ENCODE measurements around the gene ZNF324B. TPM values are rescaled to one million over a fixed set of nuclear protein-coding genes. Genes with fewer than 3 reads are reported as not detected.
A peak's percentile ranks its signal among the peaks of the same experiment; 100 is the strongest.
"Not testable (repeated sequence)": the region's sequence is repeated elsewhere in the genome, so short reads cannot be mapped to it uniquely, and the experiment has no call there.

The ZNF324B gene
- total and polyA plus RNA-seq, 7 donors: 2.5 to 8.9 (median 4.5) TPM

DNA sequence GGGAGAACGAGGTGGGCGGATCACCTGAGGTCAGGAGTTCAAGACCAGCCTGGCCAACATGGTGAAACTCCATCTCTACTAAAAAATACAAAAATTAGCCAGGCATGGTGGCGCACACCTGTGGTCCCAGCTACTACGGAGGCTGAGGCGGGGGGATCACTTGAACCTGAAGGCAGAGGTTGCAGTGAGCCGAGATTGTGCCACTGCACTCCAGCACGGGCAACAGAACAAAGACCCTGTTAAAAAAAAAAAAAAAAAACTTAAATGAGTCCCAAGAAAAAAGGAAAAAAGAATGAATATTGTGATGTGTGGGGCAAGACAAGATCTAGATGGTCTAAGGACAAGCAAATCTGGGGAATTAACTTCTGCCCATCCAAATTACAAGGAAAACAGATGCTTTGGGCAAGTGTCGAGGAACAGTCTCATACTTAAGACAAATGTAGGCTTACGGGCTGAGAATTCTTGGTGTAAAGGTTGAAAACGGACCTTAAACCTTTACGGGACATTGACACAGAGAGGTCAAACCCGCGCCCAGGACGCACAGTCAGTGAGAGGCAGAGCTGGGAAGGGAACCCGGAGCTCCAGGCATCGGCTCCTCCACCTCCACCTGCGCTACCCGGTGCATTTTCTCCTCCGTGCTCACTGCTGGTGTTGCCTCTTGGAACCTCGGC lies 14.8 kb downstream of the ZNF324B start:
- H3K4me1 ChIP-seq: peaks cover 10% of the 10 kb centered on the region
- peaks cover 0 to 22% of the 10 kb centered on the region in 2 donors for H3K36me3 ChIP-seq (ENCODE audit: insufficient read depth in 1 of 2, low read depth in 1 of 2)
- no peaks in the 10 kb centered on the region for H3K27me3 ChIP-seq (ENCODE audit: insufficient read depth in 3 of 3, low read length in 2 of 3)
- H3K4me3 ChIP-seq: peak overlapping the region; percentile 86
- TF ChIP-seq, protein P1, sequence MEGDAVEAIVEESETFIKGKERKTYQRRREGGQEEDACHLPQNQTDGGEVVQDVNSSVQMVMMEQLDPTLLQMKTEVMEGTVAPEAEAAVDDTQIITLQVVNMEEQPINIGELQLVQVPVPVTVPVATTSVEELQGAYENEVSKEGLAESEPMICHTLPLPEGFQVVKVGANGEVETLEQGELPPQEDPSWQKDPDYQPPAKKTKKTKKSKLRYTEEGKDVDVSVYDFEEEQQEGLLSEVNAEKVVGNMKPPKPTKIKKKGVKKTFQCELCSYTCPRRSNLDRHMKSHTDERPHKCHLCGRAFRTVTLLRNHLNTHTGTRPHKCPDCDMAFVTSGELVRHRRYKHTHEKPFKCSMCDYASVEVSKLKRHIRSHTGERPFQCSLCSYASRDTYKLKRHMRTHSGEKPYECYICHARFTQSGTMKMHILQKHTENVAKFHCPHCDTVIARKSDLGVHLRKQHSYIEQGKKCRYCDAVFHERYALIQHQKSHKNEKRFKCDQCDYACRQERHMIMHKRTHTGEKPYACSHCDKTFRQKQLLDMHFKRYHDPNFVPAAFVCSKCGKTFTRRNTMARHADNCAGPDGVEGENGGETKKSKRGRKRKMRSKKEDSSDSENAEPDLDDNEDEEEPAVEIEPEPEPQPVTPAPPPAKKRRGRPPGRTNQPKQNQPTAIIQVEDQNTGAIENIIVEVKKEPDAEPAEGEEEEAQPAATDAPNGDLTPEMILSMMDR (IDR thresholded peaks at IDR 0.05): no peak
- peak overlapping the region; percentile 88 for H3K27ac ChIP-seq
- WGBS, 3 donors: 30 to 34% (median 33%) methylated on average over 20 of the region's 20 CpGs
- intact Hi-C loops (cut with DNase I): no loop called here
- peak in 2 of 4 donors; percentile 34 to 50 for ATAC-seq
- no peak for DNase-seq
- no peaks in the 10 kb centered on the region for H3K9me3 ChIP-seq

DNA sequence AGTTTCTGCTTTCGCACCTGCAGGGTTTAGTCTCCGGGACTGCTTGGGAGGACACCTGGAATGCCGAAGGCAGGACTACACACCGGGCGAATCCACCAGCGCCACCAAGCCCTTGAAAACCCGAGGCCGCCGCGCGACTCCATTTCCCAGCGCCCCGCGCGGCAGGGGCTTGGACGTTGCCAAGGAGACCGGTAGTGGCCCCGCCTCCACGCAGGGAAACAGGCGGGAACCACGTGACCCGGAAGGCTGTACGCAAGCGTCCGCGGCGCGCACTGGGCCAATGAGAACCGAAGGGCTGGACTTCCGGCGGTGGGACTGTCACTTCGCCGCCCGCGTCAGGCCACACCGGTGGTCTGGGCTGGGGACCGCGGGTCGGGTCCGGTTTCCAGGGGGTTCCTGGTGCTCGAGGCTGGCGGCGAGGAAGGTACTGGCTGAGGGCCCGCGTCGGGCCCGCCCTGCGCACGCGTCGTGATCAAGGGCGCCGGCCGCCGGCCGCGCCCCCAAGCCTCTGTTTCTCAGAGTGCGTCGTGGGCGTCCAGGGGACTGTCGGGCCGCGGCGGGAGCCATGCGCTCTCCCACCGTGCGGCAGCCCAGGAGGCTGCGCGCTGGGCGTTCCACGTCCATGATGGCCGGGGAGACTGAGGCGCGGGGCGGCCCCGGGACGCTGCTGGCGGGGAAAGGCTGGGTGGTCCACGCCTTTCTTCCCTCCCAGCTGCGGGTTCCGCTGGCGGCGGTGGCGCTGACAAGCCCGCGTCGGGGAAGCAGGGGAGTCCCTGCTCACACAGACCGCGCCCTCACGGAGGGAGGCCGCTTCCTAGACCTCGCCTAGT lies 15.6 kb downstream of the ZNF324B start, which contains the start of gene ZNF324:
Gene ZNF324 (plus strand): TSS at position 321 of the 830 bp plus-strand sequence. CDS start 2,106 bp downstream, outside the sequence.
- DNase-seq: peak; percentile 99
- Histone ChIP-seq H3K9me3 (no peaks in the 10 kb centered on the region), H3K27ac (peak within 1 kb of the TSS; percentile 88), H3K27me3 (ENCODE audit: insufficient read depth in 3 of 3, low read length in 2 of 3) (no peaks in the 10 kb centered on the region), H3K36me3 (ENCODE audit: insufficient read depth in 1 of 2, low read depth in 1 of 2) (peaks cover 0 to 28% of the 10 kb centered on the region in 2 donors), H3K4me3 (peak within 1 kb of the TSS; percentile 86), H3K4me1 (peaks cover 10% of the 10 kb centered on the region)
- intact Hi-C loops (cut with DNase I): no loop called here
- TF ChIP-seq, protein P1 (IDR thresholded peaks at IDR 0.05): no peak
- WGBS, 3 donors: 0% methylated on average over 63 to 92 of the region's 92 CpGs
- peak; percentile 99 to 100 (median 99) for ATAC-seq

DNA sequence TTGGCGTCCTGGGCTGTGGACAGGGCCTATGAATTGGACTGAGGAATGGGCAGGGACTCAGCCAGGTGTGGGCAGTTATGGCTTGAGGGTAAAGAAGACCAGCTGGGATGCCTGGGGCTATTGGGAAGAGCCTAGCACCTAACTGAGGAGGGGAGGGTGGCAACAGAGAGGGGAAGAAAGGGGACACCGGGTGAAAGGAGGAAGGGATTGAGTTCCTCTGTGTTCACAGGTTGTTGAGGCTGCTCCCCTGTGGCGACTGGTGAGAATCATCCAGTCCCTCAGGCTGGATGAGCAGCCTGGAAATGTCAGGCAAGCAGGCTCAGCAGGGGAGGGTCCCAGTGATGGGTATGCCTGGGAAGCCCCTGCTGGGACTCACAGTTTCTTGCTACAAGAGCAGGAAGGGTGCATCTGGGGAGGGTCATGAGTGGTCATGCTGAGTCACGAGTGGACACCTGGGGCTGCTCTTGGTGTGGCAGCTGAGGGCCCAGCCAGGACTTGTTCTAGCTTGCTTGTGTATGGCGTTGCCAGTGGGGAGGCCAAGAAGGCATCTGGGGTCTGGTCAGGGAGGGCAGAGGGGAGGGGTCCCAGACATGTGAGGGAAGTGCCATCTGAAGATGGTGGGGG lies 16.9 kb downstream of the ZNF324B start:
- Histone ChIP-seq H3K27ac (no peak overlapping the region), H3K9me3 (no peaks in the 10 kb centered on the region), H3K27me3 (ENCODE audit: insufficient read depth in 3 of 3, low read length in 2 of 3) (no peaks in the 10 kb centered on the region), H3K36me3 (ENCODE audit: insufficient read depth in 1 of 2, low read depth in 1 of 2) (peaks cover 0 to 40% of the 10 kb centered on the region in 2 donors), H3K4me3 (peak overlapping the region; percentile 86), H3K4me1 (peaks cover 10% of the 10 kb centered on the region)
- WGBS, 3 donors: 50 to 55% (median 54%) methylated on average over 5 of the region's 5 CpGs
- no peak for ATAC-seq
- TF ChIP-seq, protein P1 (IDR thresholded peaks at IDR 0.05): no peak
- no peak for DNase-seq
- intact Hi-C loops (cut with DNase I): no loop called here

DNA sequence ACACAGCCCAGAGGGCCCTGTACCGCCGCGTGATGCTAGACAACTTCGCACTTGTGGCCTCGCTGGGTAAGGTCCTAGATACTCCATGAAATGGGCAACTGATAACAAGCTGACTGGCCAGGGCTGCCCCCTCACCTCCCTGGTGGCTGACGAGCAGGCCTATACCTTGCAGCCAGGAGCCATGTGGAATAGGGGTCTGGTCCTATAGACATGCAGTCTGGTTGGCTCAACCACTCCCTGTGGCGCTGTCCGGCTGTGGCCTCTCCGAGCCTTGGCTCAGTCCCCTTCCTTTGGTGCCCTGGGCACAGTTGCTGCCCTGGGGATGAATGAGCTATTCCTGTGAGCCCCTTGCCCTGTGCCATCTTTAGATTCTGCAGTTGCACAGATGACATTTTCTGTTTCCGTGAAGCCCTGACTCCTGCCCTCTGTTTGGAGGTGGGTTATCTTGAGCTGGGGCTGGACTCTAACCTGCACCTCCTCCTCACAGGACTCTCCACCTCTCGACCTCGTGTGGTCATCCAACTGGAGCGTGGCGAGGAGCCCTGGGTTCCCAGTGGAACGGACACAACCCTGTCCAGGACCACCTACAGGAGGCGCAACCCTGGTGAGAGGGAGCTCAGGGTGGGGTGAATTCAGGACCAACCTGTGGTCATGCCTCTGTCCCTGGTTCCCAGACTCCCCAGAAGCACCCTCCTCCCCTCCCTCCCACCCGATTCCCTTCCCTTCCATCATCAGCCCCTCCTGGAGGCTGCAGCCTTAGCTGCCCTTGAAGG lies 18.0 kb downstream of the ZNF324B start:
- no peak overlapping the region for H3K4me3 ChIP-seq
- no peak for ATAC-seq
- H3K27ac ChIP-seq: no peak overlapping the region
- H3K4me1 ChIP-seq: peaks cover 10% of the 10 kb centered on the region
- H3K27me3 ChIP-seq (ENCODE audit: insufficient read depth in 3 of 3, low read length in 2 of 3): no peaks in the 10 kb centered on the region
- WGBS, 3 donors: 88 to 90% (median 88%) methylated on average over 17 of the region's 17 CpGs
- no peak for DNase-seq
- TF ChIP-seq, protein P1 (IDR thresholded peaks at IDR 0.05): no peak
- H3K36me3 ChIP-seq (ENCODE audit: insufficient read depth in 1 of 2, low read depth in 1 of 2): peaks cover 0 to 43% of the 10 kb centered on the region in 2 donors
- intact Hi-C loops (cut with DNase I): no loop called here
- no peaks in the 10 kb centered on the region for H3K9me3 ChIP-seq

DNA sequence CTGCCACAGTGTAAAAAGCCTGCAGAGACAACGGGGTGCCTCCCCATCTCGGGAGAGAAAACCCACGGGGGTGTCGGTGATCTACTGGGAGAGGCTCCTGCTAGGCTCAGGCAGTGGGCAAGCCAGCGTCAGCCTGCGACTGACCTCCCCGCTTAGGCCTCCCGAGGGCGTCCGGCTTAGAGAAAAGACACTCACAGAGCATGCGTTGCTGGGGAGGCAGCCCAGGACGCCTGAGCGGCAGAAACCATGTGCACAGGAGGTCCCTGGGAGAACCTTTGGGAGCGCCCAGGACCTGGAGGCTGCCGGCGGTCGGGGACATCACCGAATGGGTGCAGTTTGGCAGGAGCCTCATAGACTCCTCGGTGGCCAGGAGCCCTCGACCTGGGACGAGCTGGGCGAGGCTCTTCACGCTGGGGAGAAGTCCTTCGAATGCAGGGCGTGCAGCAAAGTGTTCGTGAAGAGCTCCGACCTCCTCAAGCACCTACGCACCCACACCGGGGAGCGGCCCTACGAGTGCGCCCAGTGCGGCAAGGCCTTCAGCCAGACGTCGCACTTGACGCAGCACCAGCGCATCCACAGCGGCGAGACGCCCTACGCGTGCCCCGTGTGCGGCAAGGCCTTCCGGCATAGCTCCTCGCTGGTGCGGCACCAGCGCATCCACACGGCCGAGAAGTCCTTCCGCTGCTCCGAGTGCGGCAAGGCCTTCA lies 19.6 kb downstream of the ZNF324B start:
- H3K27me3 ChIP-seq (ENCODE audit: insufficient read depth in 3 of 3, low read length in 2 of 3); intact Hi-C loops (cut with DNase I); H3K9me3 ChIP-seq; H3K27ac ChIP-seq; H3K4me3 ChIP-seq; ATAC-seq: not testable (repeated sequence)
- DNase-seq: peak in 1 of 2 donors; percentile 51
- WGBS, 3 donors: 87 to 95% (median 88%) methylated on average over 20 to 40 of the region's 53 CpGs
- H3K36me3 ChIP-seq (ENCODE audit: insufficient read depth in 1 of 2, low read depth in 1 of 2): peaks cover 0 to 43% of the 10 kb centered on the region in 2 donors
- H3K4me1 ChIP-seq: peaks cover 17% of the 10 kb centered on the region

All from psoas muscle (tissue), 8 donors.